Astrocyte (in vitro differentiated cells and primary cell): ENCODE measurements around the gene MYH9. TPM values are rescaled to one million over a fixed set of nuclear protein-coding genes. Genes with fewer than 3 reads are reported as not detected.
A peak's percentile ranks its signal among the peaks of the same experiment; 100 is the strongest.

ENCODE experiments used
- DNase-seq: peaks from one replicate; pipeline ENCODE4 v3.0.0-alpha.2; 2010; ENCODE audit warnings: low read depth
- FAIRE-seq: peaks from 2 replicates; lab custom pipeline; 2011; peaks lifted over from hg19 to GRCh38; lab: Jason Lieb, UNC
- H2AFZ ChIP-seq: 2 replicates; pipeline ENCODE4 v1.6.0; 2012; ENCODE audit warnings: low read depth, low read length, inconsistent platforms
- H3K27ac ChIP-seq: 2 replicates; pipeline ENCODE4 v1.5.1; 2011; ENCODE audit warnings: low read depth, low read length, inconsistent platforms
- H3K27me3 ChIP-seq: 2 replicates; pipeline ENCODE4 v1.6.0; 2011; ENCODE audit warnings: low read length, inconsistent platforms; ENCODE audit not compliant: insufficient read depth
- H3K36me3 ChIP-seq: 2 replicates; pipeline ENCODE4 v1.5.1; 2011; ENCODE audit warnings: low read length, inconsistent platforms; ENCODE audit not compliant: insufficient read depth
- H3K4me1 ChIP-seq: 2 replicates; pipeline ENCODE4 v1.5.1; 2011; ENCODE audit warnings: low read length, inconsistent platforms; ENCODE audit not compliant: insufficient read depth
- H3K4me2 ChIP-seq: 2 replicates; pipeline ENCODE4 v1.6.0; 2012; ENCODE audit warnings: low read length, inconsistent platforms
- H3K4me3 ChIP-seq: 2 replicates; pipeline ENCODE4 v1.5.1; 2011; ENCODE audit warnings: low read depth, mild to moderate bottlenecking, low read length, inconsistent platforms; ENCODE audit not compliant: insufficient read depth
- H3K79me2 ChIP-seq: 2 replicates; pipeline ENCODE4 v1.6.0; 2012; ENCODE audit warnings: mild to moderate bottlenecking, low read length, inconsistent platforms; ENCODE audit not compliant: insufficient read depth
- H3K9ac ChIP-seq: 2 replicates; pipeline ENCODE4 v1.6.0; 2012; ENCODE audit warnings: mild to moderate bottlenecking, low read length, inconsistent platforms
- H3K9me3 ChIP-seq: 2 replicates; pipeline ENCODE4 v1.5.1; 2012; ENCODE audit warnings: low read depth, mild to moderate bottlenecking, low read length, inconsistent platforms; ENCODE audit not compliant: insufficient read depth
- H4K20me1 ChIP-seq: 2 replicates; pipeline ENCODE4 v1.6.0; 2012; ENCODE audit warnings: low read length, inconsistent platforms; ENCODE audit not compliant: insufficient read depth
- H3K27ac Mint-ChIP-seq: one replicate; pipeline ENCODE4 v1.8.0; 2021; ENCODE audit warnings: mild to moderate bottlenecking, mixed read lengths; ENCODE audit not compliant: unreplicated experiment
- H3K27me3 Mint-ChIP-seq: one replicate; pipeline ENCODE4 v1.8.0; 2021; ENCODE audit warnings: low read depth, mixed read lengths; ENCODE audit not compliant: unreplicated experiment
- H3K36me3 Mint-ChIP-seq: one replicate; pipeline ENCODE4 v1.8.0; 2021; ENCODE audit warnings: low read depth, mixed read lengths; ENCODE audit not compliant: unreplicated experiment
- H3K4me1 Mint-ChIP-seq: one replicate; pipeline ENCODE4 v1.8.0; 2021; ENCODE audit warnings: low read depth, mixed read lengths; ENCODE audit not compliant: unreplicated experiment
- H3K4me3 Mint-ChIP-seq: one replicate; pipeline ENCODE4 v1.8.0; 2021; ENCODE audit warnings: mild to moderate bottlenecking, moderate library complexity, mixed read lengths; ENCODE audit not compliant: unreplicated experiment
- H3K9me3 Mint-ChIP-seq: one replicate; pipeline ENCODE4 v1.8.0; 2021; ENCODE audit warnings: mild to moderate bottlenecking, mixed read lengths; ENCODE audit not compliant: unreplicated experiment
- EZH2 ChIP-seq: IDR thresholded peaks from 2 replicates; pipeline ENCODE4 v1.6.1; 2012; ENCODE audit warnings: mild to moderate bottlenecking, low read length, inconsistent platforms; ENCODE audit not compliant: insufficient read depth
- total RNA-seq: library from RNA; stranded (reverse); gene quantifications from 2 replicates; pipeline ENCODE4 v1.2.1, GENCODE V29; 2021
- TF ChIP-seq, protein P1 (sequence below): IDR thresholded peaks from 2 replicates; pipeline ENCODE4 v1.5.1; 2011; ENCODE audit warnings: low read depth, mild to moderate bottlenecking, inconsistent platforms, low read length, moderate library complexity; ENCODE audit not compliant: insufficient read depth

The MYH9 gene
- total RNA-seq, 1 donor from 2014 or later, result 2,278 TPM

DNA sequence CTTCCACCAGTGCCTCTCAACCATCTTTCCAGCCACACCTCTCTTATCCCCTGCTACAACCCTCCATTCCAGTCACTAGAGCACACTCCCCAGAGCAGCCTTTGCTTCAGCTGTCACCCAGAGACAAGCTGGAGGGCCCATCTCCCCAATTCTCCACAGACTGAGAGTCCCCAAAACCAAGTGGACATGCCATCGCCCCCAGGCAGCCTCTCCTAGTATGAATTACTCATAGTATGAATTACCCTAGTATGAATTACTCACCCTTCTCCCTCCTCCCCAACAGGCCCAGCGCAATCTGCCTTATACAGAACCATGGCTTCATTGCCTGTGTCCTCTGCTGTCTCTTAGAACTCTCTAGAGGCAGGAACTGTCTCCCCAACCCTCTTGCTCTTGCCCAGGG, 24.8 kb downstream of the MYH9 start:
- FAIRE-seq, result no peak

DNA sequence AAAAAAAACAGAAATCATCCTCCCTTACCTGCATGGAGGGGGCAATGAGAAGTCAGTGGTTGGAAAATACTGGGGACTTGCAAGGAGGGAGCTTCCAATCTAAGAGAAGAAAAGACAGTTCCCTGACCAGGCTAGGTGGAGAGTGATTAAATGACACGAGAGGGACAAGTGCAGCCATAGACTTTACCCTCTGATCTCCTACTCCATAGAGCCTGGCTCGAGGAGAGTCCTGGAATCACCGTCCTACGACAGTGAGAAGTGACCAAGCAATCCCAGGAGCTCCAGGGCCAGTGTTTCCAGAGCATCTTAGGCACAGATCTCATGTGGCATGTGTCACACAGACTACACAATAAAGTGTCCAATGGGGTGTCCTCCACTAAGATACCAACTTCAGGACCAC, 25.7 kb downstream of the MYH9 start:
- H3K36me3 Mint-ChIP-seq, result peaks cover 28% of the 10 kb centered on the region

More for the DNA sequence above, 24.8 kb downstream of the MYH9 start:
- Histone ChIP-seq H3K79me2 (peaks cover 99% of the 10 kb centered on the region), H3K4me2 (peak overlapping the region; percentile 77), H3K4me1 (peaks cover 93% of the 10 kb centered on the region), H3K36me3 (peaks cover 30% of the 10 kb centered on the region), H3K9me3 (no peaks in the 10 kb centered on the region), H3K4me3 (peak overlapping the region; percentile 1), H3K27me3 (no peaks in the 10 kb centered on the region), H4K20me1 (peaks cover 99% of the 10 kb centered on the region), H2AFZ (no peak overlapping the region), H3K9ac (peak overlapping the region; percentile 66), H3K27ac (peak overlapping the region; percentile 90)
- H3K36me3 Mint-ChIP-seq, result peaks cover 25% of the 10 kb centered on the region
- peak overlapping the region; percentile 83 for H3K27ac Mint-ChIP-seq
- no peaks in the 10 kb centered on the region for H3K9me3 Mint-ChIP-seq
- H3K4me3 Mint-ChIP-seq, result peak overlapping the region; percentile 76
- DNase-seq, result no peak
- TF ChIP-seq, protein P1, sequence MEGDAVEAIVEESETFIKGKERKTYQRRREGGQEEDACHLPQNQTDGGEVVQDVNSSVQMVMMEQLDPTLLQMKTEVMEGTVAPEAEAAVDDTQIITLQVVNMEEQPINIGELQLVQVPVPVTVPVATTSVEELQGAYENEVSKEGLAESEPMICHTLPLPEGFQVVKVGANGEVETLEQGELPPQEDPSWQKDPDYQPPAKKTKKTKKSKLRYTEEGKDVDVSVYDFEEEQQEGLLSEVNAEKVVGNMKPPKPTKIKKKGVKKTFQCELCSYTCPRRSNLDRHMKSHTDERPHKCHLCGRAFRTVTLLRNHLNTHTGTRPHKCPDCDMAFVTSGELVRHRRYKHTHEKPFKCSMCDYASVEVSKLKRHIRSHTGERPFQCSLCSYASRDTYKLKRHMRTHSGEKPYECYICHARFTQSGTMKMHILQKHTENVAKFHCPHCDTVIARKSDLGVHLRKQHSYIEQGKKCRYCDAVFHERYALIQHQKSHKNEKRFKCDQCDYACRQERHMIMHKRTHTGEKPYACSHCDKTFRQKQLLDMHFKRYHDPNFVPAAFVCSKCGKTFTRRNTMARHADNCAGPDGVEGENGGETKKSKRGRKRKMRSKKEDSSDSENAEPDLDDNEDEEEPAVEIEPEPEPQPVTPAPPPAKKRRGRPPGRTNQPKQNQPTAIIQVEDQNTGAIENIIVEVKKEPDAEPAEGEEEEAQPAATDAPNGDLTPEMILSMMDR, result no peak
- TF ChIP-seq EZH2, result no peak
- peaks cover 86% of the 10 kb centered on the region for H3K4me1 Mint-ChIP-seq
- no peaks in the 10 kb centered on the region for H3K27me3 Mint-ChIP-seq

More for the DNA sequence above, 25.7 kb downstream of the MYH9 start:
- Histone ChIP-seq H3K4me3 (no peak overlapping the region), H3K9me3 (no peaks in the 10 kb centered on the region), H3K4me2 (peak overlapping the region; percentile 77), H3K36me3 (peaks cover 26% of the 10 kb centered on the region), H2AFZ (no peak overlapping the region), H3K9ac (peak overlapping the region; percentile 17), H3K79me2 (peaks cover 99% of the 10 kb centered on the region), H3K27me3 (no peaks in the 10 kb centered on the region), H3K27ac (peak overlapping the region; percentile 35), H3K4me1 (peaks cover 93% of the 10 kb centered on the region), H4K20me1 (peaks cover 99% of the 10 kb centered on the region)
- Mint-ChIP-seq H3K27ac (peak overlapping the region; percentile 83), H3K4me3 (peak overlapping the region; percentile 54), H3K27me3 (no peaks in the 10 kb centered on the region), H3K9me3 (no peaks in the 10 kb centered on the region), H3K4me1 (peaks cover 86% of the 10 kb centered on the region)
- DNase-seq (no peak), FAIRE-seq (no peak)
- no peak for TF ChIP-seq EZH2
- TF ChIP-seq, protein P1, result no peak
